Immature natural killer cell (primary cell): ENCODE data around the gene EIF4G3. TPM values are rescaled to one million over a fixed set of nuclear protein-coding genes. Genes with fewer than 3 reads are reported as not detected.

ENCODE experiments used
- DNase-seq, 3 donors: peaks; one replicate each; pipeline ENCODE4 v3.0.0; 2022; ENCODE audit warnings: mixed read lengths in 1 of 3
- H3K27ac Mint-ChIP-seq, 6 donors: one replicate each; pipeline ENCODE4 v1.8.0; 2020; ENCODE audit warnings: mixed read lengths in 6 of 6, mild to moderate bottlenecking in 5 of 6, inconsistent platforms in 4 of 6, moderate library complexity in 3 of 6
- H3K27me3 Mint-ChIP-seq, 3 donors: one replicate each; pipeline ENCODE4 v1.8.0; 2020 to 2021; ENCODE audit warnings: low read depth in 3 of 3, mild to moderate bottlenecking in 3 of 3, mixed read lengths in 3 of 3, moderate library complexity in 3 of 3, inconsistent platforms in 1 of 3
- H3K36me3 Mint-ChIP-seq, 3 donors: one replicate each; pipeline ENCODE4 v1.8.0; 2020; ENCODE audit warnings: mixed read lengths in 3 of 3, inconsistent platforms in 2 of 3, mild to moderate bottlenecking in 2 of 3
- H3K4me1 Mint-ChIP-seq, 2 donors: one replicate each; pipeline ENCODE4 v1.8.0; 2020; ENCODE audit warnings: inconsistent platforms in 2 of 2, mild to moderate bottlenecking in 2 of 2, mixed read lengths in 2 of 2, moderate library complexity in 1 of 2
- H3K4me3 Mint-ChIP-seq, 5 donors: one replicate each; pipeline ENCODE4 v1.8.0; 2020; ENCODE audit warnings: mild to moderate bottlenecking in 5 of 5, mixed read lengths in 5 of 5, inconsistent platforms in 3 of 5, moderate library complexity in 3 of 5
- H3K9me3 Mint-ChIP-seq, 6 donors: one replicate each; pipeline ENCODE4 v1.8.0; 2020; ENCODE audit warnings: mild to moderate bottlenecking in 6 of 6, mixed read lengths in 6 of 6, inconsistent platforms in 4 of 6, moderate library complexity in 3 of 6
- polyA plus RNA-seq, 3 donors: library from polyadenylated mRNA; unstranded; fragments of 300-500 nt; fragmentation: Illumina TruSeq; gene quantifications; one replicate each; pipeline ENCODE4 v1.2.3, GENCODE V29; 2021

Gene EIF4G3
- polyA plus RNA-seq, 3 donors from 2014 or later: 7.4 to 21.6 (median 17.9) TPM

DNA sequence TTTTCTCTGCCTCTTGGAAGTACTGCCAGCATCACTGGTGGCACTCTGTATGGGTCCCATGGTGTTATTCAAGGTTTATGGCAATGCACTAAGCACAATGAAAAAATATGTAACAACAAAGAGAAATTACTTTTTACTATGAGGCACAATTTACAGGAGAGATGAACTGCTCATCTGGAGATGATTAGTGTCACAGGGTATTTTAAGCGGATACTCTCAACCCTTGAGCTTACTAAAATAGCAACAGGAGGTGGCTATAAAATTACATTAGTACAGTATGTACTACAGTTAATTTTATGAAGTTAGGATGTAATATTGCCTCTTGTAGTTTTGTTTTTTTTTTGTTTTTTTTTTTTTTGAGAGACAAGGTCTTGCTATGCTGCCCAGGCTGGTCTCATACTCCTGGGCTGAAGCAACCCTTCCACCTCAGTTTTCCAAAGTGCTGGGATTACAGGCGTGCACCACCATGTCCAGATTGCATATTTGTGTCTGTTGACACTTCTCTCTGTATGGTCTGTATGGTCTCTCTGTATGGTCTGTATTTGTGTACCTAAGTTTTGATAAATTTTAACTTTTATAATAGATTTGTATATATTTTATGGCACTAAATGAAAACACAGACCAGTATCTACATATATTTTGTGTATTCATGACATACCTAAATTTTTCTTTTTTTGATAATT, 214.0 kb downstream of the EIF4G3 start:
- DNase-seq: no peak
- H3K27me3 Mint-ChIP-seq: no peaks in the 10 kb centered on the region
- H3K4me1 Mint-ChIP-seq: peaks cover 19 to 29% of the 10 kb centered on the region in 2 donors
- H3K9me3 Mint-ChIP-seq: no peaks in the 10 kb centered on the region
- no peak overlapping the region for H3K27ac Mint-ChIP-seq
- H3K36me3 Mint-ChIP-seq: peaks cover 0 to 9% (median 8%) of the 10 kb centered on the region in 3 donors
- no peak overlapping the region for H3K4me3 Mint-ChIP-seq

DNA sequence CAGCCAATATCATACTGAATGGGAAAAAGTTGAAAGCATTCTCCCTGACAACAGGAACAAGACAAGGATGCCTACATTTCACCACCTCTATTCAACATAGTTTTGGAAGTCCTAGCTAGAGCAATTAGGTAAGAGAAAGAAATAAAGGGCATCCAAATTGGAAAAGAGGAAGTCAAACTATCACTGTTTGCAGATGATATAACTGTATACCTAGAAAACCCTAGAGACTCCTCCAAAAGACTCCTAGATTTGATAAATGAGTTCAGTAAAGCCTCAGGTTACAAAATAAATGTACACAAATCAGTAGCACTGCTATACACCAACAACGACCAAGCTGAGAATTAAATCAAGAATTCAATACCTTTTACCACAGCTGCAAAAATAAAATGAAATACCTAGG, 218.3 kb downstream of the EIF4G3 start:
- no peaks in the 10 kb centered on the region for H3K9me3 Mint-ChIP-seq
- H3K27me3 Mint-ChIP-seq: peaks cover 0 to 1% (median 0%) of the 10 kb centered on the region in 3 donors
- H3K4me1 Mint-ChIP-seq: peaks cover 3 to 22% of the 10 kb centered on the region in 2 donors
- H3K4me3 Mint-ChIP-seq: no peak overlapping the region
- H3K27ac Mint-ChIP-seq: no peak overlapping the region
- H3K36me3 Mint-ChIP-seq: peaks cover 6 to 13% (median 9%) of the 10 kb centered on the region in 3 donors
- no peak for DNase-seq

DNA sequence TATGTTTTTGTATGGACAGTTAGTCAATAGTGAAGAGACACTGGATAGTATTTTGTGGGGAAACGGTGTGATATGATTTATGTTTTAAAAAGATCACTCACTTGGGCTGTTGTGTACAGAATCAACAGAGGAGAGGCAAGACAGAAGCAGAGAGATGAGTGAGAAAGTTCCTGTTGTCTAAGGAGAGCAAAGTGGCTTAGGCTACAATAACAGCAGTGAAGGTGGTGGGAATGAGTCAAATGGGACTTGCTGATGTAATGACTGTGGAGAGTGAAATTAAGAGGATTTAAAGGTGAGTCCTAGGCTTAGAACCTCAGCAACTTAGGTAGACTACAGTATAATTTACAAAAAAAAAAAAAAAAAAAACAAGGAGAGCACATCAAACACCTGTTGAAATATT, 220.4 kb downstream of the EIF4G3 start:
- peaks cover 0 to 1% (median 0%) of the 10 kb centered on the region in 3 donors for H3K27me3 Mint-ChIP-seq
- H3K4me3 Mint-ChIP-seq: no peak overlapping the region
- H3K9me3 Mint-ChIP-seq: no peaks in the 10 kb centered on the region
- H3K27ac Mint-ChIP-seq: peak overlapping the region in 1 of 6 donors; percentile 19
- DNase-seq: no peak
- peaks cover 6 to 13% (median 9%) of the 10 kb centered on the region in 3 donors for H3K36me3 Mint-ChIP-seq
- H3K4me1 Mint-ChIP-seq: peaks cover 3 to 22% of the 10 kb centered on the region in 2 donors

DNA sequence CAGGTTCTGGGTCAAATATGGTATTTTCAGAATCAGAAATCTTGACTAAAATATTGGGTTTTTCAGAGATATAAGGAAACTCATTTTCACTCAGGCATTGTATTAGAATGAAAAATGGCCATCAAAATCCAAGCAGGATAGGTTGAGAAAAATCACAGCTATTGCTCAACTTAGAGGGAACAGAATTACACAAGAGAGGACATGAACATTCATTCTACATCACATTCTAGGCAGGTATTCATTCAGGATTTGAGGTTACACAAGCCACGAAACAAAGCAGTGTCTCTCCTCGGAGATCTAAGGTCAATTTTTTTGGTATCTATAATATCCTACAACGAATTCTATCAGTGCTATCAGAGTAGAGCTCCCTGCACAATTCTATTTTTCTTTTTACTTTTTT, 226.0 kb downstream of the EIF4G3 start:
- Mint-ChIP-seq H3K27me3 (no peaks in the 10 kb centered on the region), H3K4me3 (no peak overlapping the region)

DNA sequence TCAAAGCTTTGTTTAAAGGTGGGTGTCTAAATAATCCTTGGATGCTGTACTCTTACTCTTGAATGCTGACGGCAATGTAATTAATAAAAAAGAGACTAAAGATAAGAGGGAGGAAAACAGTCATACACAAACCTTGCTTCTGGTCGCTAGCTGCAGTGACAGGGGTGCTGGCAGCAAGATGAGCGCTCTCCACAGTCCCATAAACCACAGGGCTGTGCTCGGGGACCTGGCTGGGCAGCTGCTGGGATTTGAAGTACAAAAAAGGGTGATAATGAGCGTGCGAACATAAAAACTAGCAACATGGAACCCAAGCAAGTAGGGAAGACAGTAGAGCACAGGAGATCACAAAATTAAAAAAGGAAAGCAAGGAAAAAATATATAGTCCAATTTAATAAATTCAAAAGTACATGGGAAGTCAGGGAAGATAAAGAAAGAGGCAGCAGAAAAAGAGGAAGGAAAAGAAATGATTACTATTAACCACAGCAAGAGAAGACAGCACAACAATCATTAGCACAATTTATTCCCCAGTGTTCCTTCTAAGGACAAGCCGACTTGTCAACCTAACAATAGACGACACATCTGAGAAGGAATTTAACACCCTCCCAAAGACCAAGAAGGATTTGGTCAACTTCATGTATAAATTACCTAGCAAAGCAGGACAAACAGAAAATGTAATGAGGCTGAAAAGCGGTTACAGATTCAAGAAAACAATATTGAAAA, 226.7 kb downstream of the EIF4G3 start:
- Mint-ChIP-seq H3K27me3 (no peaks in the 10 kb centered on the region), H3K4me3 (no peak overlapping the region), H3K4me1 (peaks cover 0 to 5% of the 10 kb centered on the region in 2 donors), H3K27ac (peak overlapping the region in 1 of 6 donors; percentile 25), H3K36me3 (peaks cover 9 to 17% (median 10%) of the 10 kb centered on the region in 3 donors), H3K9me3 (no peaks in the 10 kb centered on the region)
- DNase-seq: no peak

More for the DNA sequence above, 226.0 kb downstream of the EIF4G3 start:
- DNase-seq: no peak
- Mint-ChIP-seq H3K9me3 (no peaks in the 10 kb centered on the region), H3K27ac (no peak overlapping the region), H3K36me3 (peaks cover 13 to 17% (median 13%) of the 10 kb centered on the region in 3 donors), H3K4me1 (peaks cover 0 to 5% of the 10 kb centered on the region in 2 donors)

DNA sequence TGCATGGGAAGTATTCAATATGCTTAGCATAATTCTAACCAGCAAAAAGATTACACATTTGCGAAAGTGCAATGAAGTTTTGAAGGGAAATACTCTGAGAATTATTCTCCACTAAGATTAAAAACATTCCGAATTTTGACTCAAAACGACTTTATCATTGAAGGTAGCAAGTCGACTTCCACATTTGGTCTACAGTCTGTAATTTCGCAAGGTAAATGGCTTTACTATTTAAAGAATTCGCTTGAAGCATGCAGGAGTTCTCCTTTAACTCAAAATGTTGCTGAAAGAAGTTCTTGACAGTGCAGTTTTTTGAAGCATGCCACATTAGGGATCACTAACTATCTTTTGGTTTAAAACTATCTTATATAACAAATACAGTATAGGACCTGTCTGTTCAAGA, 228.6 kb downstream of the EIF4G3 start:
- Mint-ChIP-seq H3K9me3 (no peaks in the 10 kb centered on the region), H3K36me3 (peaks cover 9 to 15% (median 11%) of the 10 kb centered on the region in 3 donors), H3K27me3 (no peaks in the 10 kb centered on the region), H3K4me3 (no peak overlapping the region), H3K4me1 (no peaks in the 10 kb centered on the region), H3K27ac (no peak overlapping the region)
- no peak for DNase-seq

DNA sequence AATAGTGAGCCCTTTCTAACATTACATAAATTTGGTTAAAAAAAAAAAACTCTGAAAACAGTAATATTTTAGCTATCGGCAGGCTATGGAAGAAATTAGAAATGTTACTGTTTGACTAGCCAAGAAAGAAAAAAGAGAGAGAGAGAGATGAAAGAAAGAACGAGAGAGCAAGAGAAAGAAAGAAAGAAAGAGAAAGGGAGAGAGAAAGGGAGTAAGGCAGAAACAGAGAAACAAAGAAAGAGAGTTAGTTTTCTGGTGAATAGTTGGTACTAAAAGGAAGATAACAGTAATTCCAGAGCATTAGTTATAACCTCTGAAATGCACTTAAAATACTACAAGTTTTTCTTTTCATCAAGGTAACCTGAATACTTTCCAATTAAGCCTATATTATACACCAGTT, 229.3 kb downstream of the EIF4G3 start:
- H3K4me3 Mint-ChIP-seq: no peak overlapping the region
- DNase-seq: no peak
- H3K4me1 Mint-ChIP-seq: no peaks in the 10 kb centered on the region
- H3K27ac Mint-ChIP-seq: peak overlapping the region in 4 of 6 donors; percentile 6 to 23 (median 17)
- H3K27me3 Mint-ChIP-seq: no peaks in the 10 kb centered on the region
- no peaks in the 10 kb centered on the region for H3K9me3 Mint-ChIP-seq
- H3K36me3 Mint-ChIP-seq: peaks cover 9 to 15% (median 11%) of the 10 kb centered on the region in 3 donors

DNA sequence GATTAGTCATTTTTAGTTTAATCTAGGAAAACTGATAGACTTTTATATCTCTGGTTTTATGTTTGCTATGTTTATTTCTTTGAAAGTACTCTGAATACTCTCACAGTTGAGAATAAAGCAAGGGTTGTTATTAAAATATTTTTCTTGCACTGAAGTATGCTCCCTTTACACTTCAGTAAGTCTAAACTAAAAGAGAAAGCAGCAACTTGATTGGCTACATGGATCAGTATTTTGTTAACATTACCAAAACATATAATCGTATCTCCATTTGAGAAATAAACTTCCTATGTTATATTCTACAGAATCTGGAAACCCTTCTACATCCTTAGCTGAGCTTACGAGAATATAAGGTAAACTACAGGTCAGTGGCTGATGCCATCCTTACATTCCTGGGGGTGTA, 240.1 kb downstream of the EIF4G3 start:
- Mint-ChIP-seq H3K4me3 (no peak overlapping the region), H3K27me3 (peaks cover 0 to 7% (median 0%) of the 10 kb centered on the region in 3 donors), H3K36me3 (peaks cover 8 to 15% (median 8%) of the 10 kb centered on the region in 3 donors), H3K4me1 (peaks cover 23 to 27% of the 10 kb centered on the region in 2 donors), H3K27ac (no peak overlapping the region), H3K9me3 (no peaks in the 10 kb centered on the region)
- no peak for DNase-seq

DNA sequence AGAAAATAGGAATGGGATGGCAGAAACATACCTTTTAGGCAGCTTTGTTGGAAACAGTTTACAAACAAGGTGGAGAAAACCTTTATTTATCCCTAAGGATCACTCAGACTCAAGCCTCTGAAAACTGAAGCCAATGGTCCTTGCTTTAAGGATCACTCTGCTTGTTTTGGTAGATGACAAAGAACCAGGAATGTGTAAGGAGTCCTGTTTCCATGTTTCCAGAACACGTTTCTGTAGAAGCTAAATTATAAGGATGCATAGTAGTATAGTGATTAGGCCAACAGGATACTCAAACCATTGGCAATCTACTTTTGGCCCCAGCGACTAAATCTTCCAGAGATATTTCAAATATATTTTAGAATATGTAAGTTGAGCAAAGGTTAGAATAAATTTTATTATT, 240.5 kb downstream of the EIF4G3 start:
- no peaks in the 10 kb centered on the region for H3K9me3 Mint-ChIP-seq
- H3K27me3 Mint-ChIP-seq: peaks cover 0 to 5% (median 0%) of the 10 kb centered on the region in 3 donors
- no peak overlapping the region for H3K27ac Mint-ChIP-seq
- H3K4me1 Mint-ChIP-seq: peaks cover 27 to 31% of the 10 kb centered on the region in 2 donors
- H3K4me3 Mint-ChIP-seq: no peak overlapping the region
- H3K36me3 Mint-ChIP-seq: peaks cover 4 to 11% (median 4%) of the 10 kb centered on the region in 3 donors
- no peak for DNase-seq

DNA sequence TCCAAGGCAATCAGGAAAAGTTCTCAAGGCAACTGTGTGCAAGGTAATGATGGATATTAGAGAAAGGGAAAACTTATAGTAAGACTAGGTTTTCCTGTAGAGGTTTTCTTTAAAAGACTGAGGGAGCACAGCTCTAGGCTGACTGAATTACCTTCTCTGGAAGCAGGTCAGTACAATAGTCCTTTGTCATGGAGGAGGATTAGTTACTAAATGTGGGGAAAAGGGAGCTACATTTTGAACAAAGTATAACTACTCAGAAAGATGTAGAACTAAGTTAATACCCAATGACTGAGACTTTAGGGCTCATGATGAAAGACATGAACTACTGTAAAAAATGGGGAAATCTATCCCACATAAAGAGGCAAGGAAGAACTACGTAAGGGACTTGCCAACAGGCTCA, 241.0 kb downstream of the EIF4G3 start:
- peaks cover 0 to 5% (median 0%) of the 10 kb centered on the region in 3 donors for H3K27me3 Mint-ChIP-seq
- no peak overlapping the region for H3K27ac Mint-ChIP-seq
- peaks cover 0 to 6% (median 4%) of the 10 kb centered on the region in 3 donors for H3K36me3 Mint-ChIP-seq
- no peak for DNase-seq
- no peaks in the 10 kb centered on the region for H3K9me3 Mint-ChIP-seq
- no peak overlapping the region for H3K4me3 Mint-ChIP-seq
- peaks cover 28 to 36% of the 10 kb centered on the region in 2 donors for H3K4me1 Mint-ChIP-seq

DNA sequence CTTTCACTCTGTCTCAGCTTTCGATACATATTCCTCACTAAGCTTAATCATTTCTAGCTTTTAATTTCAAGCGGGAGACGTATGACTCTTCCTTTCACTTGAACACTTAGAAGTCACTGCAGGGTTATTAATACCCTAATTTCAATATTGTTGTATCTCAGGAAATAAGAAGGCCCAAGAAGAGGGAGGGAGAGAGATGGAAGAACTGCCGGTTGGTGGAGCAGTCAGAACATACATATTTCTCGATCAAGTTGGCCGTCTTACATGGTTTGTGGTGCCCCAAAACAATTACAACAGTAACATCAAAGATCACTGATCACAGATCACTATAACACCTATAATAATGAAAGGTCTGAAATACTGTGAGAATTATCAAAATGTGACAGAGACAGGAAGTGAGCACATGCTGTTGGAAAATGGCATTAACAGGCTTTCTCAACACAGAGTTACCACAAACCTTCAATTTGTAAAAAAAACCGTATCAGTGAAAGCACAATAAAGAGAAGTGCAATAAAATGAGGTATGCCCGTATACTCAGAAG, 244.2 kb downstream of the EIF4G3 start:
- Mint-ChIP-seq H3K27ac (peak overlapping the region; percentile 82 to 94 (median 90)), H3K9me3 (no peaks in the 10 kb centered on the region), H3K4me1 (peaks cover 28 to 39% of the 10 kb centered on the region in 2 donors), H3K27me3 (peaks cover 0 to 7% (median 0%) of the 10 kb centered on the region in 3 donors), H3K36me3 (peaks cover 0 to 3% (median 0%) of the 10 kb centered on the region in 3 donors), H3K4me3 (peak overlapping the region; percentile 18 to 77 (median 64))
- DNase-seq: peak; percentile 36 to 46 (median 37)

DNA sequence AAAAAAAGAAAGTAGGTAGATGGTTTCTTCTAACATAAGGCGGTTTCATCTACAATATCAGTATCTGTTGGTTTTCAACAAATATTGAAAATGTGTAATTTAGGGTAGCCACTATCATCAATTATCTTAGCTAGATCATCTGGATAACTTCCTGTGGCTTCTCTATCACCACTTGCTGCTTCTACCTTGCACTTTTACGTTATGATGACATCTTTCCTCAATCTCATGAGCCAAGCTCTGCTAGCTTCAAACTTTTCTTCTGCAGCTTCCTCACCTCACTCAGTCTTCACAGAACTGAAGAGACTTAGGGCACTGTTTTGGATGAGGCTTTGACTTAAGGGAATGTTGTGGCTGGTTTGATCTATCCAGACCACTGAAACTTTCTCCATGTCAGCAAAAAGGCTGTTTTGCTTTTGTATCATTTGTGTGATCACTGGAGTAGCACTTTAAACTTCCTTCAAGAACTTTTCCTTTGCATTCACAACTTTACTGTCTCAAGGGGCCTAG, 244.7 kb downstream of the EIF4G3 start:
- H3K4me3 Mint-ChIP-seq: peak overlapping the region; percentile 18 to 77 (median 64)
- H3K27me3 Mint-ChIP-seq: peaks cover 0 to 7% (median 0%) of the 10 kb centered on the region in 3 donors
- peaks cover 28 to 43% of the 10 kb centered on the region in 2 donors for H3K4me1 Mint-ChIP-seq
- no peaks in the 10 kb centered on the region for H3K9me3 Mint-ChIP-seq
- peak in 1 of 3 donors; percentile 2 for DNase-seq
- peak overlapping the region; percentile 82 to 94 (median 90) for H3K27ac Mint-ChIP-seq
- peaks cover 0 to 3% (median 0%) of the 10 kb centered on the region in 3 donors for H3K36me3 Mint-ChIP-seq

DNA sequence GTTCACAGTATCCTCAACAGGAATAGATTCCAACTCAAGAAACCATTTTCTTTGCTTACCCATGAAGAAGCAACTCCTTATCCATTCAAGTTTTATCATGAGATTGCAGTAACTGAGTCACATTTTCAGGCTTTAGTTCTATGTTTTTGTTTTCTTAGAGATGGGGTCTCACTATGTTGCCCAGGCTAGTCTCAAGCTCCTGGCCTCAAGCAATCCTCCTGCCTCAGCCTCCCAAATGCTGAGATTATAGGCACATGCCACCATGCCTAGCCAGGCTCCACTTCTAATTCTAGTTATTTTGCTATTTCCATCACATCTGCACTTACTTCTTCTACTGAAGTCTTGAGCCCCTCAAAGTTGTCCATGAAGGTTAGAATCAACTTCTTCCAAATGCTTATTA, 246.3 kb downstream of the EIF4G3 start:
- H3K36me3 Mint-ChIP-seq: peaks cover 0 to 3% (median 3%) of the 10 kb centered on the region in 3 donors
- H3K4me1 Mint-ChIP-seq: peaks cover 35 to 58% of the 10 kb centered on the region in 2 donors
- no peak overlapping the region for H3K4me3 Mint-ChIP-seq
- no peaks in the 10 kb centered on the region for H3K9me3 Mint-ChIP-seq
- peaks cover 0 to 7% (median 0%) of the 10 kb centered on the region in 3 donors for H3K27me3 Mint-ChIP-seq
- H3K27ac Mint-ChIP-seq: no peak overlapping the region
- DNase-seq: no peak
